ENCODE measurements around the gene HSD17B11. TPM values are rescaled to one million over a fixed set of nuclear protein-coding genes. Genes with fewer than 3 reads are reported as not detected.

Gene HSD17B11
- polyA plus RNA-seq, 2 of the 4 experiments (the other 2 are of a cell fraction), result 51.5 to 113 TPM

DNA sequence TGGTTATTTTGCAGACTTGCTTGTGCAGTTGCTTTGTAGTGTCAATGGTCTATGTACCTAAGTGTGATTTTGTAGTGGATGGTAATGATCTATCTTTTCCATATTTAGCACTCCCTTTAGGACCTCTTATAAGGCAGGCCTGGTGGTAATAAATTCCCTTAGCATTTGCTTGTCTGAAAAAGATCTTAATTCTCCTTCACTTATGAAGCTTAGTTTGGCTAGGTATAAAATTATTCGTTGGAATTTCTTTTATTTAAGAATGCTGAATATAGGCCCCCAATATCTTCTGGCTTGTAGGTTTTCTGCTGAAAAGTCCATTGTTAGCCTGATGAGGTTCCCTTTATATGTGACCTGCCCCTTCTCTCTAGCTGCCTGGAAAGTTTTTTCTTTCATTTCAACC is 57.7 kb downstream of the HSD17B11 start (continued):
- TF ChIP-seq, protein P1, sequence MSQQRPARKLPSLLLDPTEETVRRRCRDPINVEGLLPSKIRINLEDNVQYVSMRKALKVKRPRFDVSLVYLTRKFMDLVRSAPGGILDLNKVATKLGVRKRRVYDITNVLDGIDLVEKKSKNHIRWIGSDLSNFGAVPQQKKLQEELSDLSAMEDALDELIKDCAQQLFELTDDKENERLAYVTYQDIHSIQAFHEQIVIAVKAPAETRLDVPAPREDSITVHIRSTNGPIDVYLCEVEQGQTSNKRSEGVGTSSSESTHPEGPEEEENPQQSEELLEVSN (IDR thresholded peaks at IDR 0.05; ENCODE audit: borderline replicate concordance, low read depth), result no peak
- TF ChIP-seq KDM1A (IDR thresholded peaks at IDR 0.05; ENCODE audit: low read depth) (no peak), RFX5 (IDR thresholded peaks at IDR 0.05) (no peak)

DNA sequence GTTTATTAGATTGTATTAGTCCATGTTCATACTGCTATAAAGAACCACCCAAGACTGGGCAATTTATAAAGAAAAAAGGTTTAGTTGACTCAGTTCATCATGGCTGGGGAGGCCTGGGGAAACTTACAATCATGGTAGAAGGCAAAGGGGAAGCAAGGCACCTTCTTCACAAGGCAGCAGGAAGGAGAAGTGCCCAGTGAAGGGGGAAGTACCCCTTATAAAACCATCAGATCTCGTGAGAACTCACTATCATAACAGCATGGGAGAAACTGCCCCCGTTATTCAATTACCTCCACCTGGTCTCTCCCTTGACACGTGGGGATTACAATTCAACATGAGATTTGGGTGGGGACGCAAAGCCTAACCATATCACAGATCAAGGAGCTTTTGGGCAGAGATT is 60.2 kb downstream of the HSD17B11 start:
- H3K4me3 ChIP-seq, result no peak overlapping the region
- no peak for FAIRE-seq
- no peak for ATAC-seq
- H3K27ac ChIP-seq, result no peak overlapping the region
- 73% methylated on average over 4 of the region's 4 CpGs for WGBS (ENCODE audit: missing lambda C conversion rate)
- H3K4me2 ChIP-seq, result no peak overlapping the region
- POLR2A ChIA-PET, result no interaction called here
- TF ChIP-seq RNF2 (IDR thresholded peaks at IDR 0.05; ENCODE audit: borderline replicate concordance, low read depth) (no peak), CBX2 (IDR thresholded peaks at IDR 0.05; ENCODE audit: borderline replicate concordance, low read depth) (no peak), NFE2L2 (conservative IDR thresholded peaks at IDR 0.05; ENCODE audit: low read length) (no peak), KDM1A (IDR thresholded peaks at IDR 0.05; ENCODE audit: low read depth) (no peak), SREBF2 (IDR thresholded peaks at IDR 0.05) (no peak), MAFK (IDR thresholded peaks at IDR 0.05; ENCODE audit: partially characterized antibody) (no peak), FOSB (CRISPR knock-in tag; IDR thresholded peaks at IDR 0.05) (no peak), JUN (IDR thresholded peaks at IDR 0.05) (no peak), TP53 (CRISPR knock-in tag; IDR thresholded peaks at IDR 0.05) (no peak), EHF (CRISPR knock-in tag; IDR thresholded peaks at IDR 0.05) (no peak)
- TF ChIP-seq, protein P2, sequence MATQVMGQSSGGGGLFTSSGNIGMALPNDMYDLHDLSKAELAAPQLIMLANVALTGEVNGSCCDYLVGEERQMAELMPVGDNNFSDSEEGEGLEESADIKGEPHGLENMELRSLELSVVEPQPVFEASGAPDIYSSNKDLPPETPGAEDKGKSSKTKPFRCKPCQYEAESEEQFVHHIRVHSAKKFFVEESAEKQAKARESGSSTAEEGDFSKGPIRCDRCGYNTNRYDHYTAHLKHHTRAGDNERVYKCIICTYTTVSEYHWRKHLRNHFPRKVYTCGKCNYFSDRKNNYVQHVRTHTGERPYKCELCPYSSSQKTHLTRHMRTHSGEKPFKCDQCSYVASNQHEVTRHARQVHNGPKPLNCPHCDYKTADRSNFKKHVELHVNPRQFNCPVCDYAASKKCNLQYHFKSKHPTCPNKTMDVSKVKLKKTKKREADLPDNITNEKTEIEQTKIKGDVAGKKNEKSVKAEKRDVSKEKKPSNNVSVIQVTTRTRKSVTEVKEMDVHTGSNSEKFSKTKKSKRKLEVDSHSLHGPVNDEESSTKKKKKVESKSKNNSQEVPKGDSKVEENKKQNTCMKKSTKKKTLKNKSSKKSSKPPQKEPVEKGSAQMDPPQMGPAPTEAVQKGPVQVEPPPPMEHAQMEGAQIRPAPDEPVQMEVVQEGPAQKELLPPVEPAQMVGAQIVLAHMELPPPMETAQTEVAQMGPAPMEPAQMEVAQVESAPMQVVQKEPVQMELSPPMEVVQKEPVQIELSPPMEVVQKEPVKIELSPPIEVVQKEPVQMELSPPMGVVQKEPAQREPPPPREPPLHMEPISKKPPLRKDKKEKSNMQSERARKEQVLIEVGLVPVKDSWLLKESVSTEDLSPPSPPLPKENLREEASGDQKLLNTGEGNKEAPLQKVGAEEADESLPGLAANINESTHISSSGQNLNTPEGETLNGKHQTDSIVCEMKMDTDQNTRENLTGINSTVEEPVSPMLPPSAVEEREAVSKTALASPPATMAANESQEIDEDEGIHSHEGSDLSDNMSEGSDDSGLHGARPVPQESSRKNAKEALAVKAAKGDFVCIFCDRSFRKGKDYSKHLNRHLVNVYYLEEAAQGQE (IDR thresholded peaks at IDR 0.05), result no peak
- TF ChIP-seq, protein P3, sequence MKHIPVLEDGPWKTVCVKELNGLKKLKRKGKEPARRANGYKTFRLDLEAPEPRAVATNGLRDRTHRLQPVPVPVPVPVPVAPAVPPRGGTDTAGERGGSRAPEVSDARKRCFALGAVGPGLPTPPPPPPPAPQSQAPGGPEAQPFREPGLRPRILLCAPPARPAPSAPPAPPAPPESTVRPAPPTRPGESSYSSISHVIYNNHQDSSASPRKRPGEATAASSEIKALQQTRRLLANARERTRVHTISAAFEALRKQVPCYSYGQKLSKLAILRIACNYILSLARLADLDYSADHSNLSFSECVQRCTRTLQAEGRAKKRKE (CRISPR knock-in tag; IDR thresholded peaks at IDR 0.05; ENCODE audit: low read depth), result no peak
- peaks cover 16% of the 10 kb centered on the region for H3K9me3 ChIP-seq
- no peak for DNase-seq (ENCODE audit: low read depth in 1 of 2, low spot score in 1 of 2)
- CTCF ChIA-PET, result no interaction called here
- no peaks in the 10 kb centered on the region for H3K4me1 ChIP-seq

DNA sequence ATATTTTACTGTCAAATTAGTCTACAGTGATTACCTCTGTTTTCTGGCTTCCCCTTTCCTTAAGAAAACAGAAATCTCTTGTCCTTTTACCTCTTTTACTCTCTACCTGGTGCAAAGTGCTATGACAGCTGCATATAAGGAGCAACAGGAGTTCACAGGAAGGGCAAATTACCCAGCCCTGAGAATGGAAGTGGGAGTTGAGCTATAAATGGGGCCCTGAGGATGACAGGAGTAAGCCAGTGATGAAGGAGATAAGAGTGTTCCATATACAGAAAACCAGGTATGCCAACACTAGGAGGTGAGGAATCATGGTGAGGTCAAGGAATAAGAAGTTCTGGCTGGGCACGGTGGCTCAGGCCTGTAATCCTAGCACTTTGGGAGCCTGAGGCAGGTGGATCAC is 63.9 kb downstream of the HSD17B11 start:
- no peak overlapping the region for H3K27ac ChIP-seq
- CTCF ChIA-PET, result interaction anchor here (1.7 kb wide), 1 partner anchor 13 kb away, joined by 4 read pairs; no protein-coding TSS in a partner anchor
- no peak for FAIRE-seq
- TF ChIP-seq NPAS2 (CRISPR knock-in tag; IDR thresholded peaks at IDR 0.05; ENCODE audit: borderline replicate concordance) (no peak), FOSL2 (IDR thresholded peaks at IDR 0.05) (no peak), FOSL2 (CRISPR knock-in tag; IDR thresholded peaks at IDR 0.05) (no peak), RFX5 (IDR thresholded peaks at IDR 0.05) (no peak), JUNB (IDR thresholded peaks at IDR 0.05) (no peak), NR3C1 (IDR thresholded peaks at IDR 0.05) (no peak), SMC3 (IDR thresholded peaks at IDR 0.05) (no peak), ZSCAN20 (CRISPR knock-in tag; IDR thresholded peaks at IDR 0.05) (no peak), RCOR1 (IDR thresholded peaks at IDR 0.05; ENCODE audit: low read depth, low read length) (no peak), TP53 (CRISPR knock-in tag; IDR thresholded peaks at IDR 0.05) (no peak), SREBF2 (IDR thresholded peaks at IDR 0.05) (no peak), ZNF302 (CRISPR knock-in tag; IDR thresholded peaks at IDR 0.05) (no peak)
- TF ChIP-seq, protein P4, sequence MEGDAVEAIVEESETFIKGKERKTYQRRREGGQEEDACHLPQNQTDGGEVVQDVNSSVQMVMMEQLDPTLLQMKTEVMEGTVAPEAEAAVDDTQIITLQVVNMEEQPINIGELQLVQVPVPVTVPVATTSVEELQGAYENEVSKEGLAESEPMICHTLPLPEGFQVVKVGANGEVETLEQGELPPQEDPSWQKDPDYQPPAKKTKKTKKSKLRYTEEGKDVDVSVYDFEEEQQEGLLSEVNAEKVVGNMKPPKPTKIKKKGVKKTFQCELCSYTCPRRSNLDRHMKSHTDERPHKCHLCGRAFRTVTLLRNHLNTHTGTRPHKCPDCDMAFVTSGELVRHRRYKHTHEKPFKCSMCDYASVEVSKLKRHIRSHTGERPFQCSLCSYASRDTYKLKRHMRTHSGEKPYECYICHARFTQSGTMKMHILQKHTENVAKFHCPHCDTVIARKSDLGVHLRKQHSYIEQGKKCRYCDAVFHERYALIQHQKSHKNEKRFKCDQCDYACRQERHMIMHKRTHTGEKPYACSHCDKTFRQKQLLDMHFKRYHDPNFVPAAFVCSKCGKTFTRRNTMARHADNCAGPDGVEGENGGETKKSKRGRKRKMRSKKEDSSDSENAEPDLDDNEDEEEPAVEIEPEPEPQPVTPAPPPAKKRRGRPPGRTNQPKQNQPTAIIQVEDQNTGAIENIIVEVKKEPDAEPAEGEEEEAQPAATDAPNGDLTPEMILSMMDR (IDR thresholded peaks at IDR 0.05), result no peak
- TF ChIP-seq, protein P1 (IDR thresholded peaks at IDR 0.05; ENCODE audit: borderline replicate concordance, low read depth), result no peak
- TF ChIP-seq, protein P5, sequence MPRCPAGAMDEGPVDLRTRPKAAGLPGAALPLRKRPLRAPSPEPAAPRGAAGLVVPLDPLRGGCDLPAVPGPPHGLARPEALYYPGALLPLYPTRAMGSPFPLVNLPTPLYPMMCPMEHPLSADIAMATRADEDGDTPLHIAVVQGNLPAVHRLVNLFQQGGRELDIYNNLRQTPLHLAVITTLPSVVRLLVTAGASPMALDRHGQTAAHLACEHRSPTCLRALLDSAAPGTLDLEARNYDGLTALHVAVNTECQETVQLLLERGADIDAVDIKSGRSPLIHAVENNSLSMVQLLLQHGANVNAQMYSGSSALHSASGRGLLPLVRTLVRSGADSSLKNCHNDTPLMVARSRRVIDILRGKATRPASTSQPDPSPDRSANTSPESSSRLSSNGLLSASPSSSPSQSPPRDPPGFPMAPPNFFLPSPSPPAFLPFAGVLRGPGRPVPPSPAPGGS (IDR thresholded peaks at IDR 0.05), result no peak
- no peak overlapping the region for H3K4me3 ChIP-seq
- no peaks in the 10 kb centered on the region for H3K4me1 ChIP-seq
- no peak overlapping the region for H3K4me2 ChIP-seq
- no peaks in the 10 kb centered on the region for H3K9me3 ChIP-seq
- no peak for DNase-seq (ENCODE audit: low read depth in 1 of 2, low spot score in 1 of 2)
- no peak for ATAC-seq
- WGBS (ENCODE audit: missing lambda C conversion rate), result 92% methylated on average over 1 of the region's 1 CpG
- POLR2A ChIA-PET, result no interaction called here
